HG03342 (cell line): ENCODE measurements around the gene CBR4.
"Not testable (repeated sequence)": the region's sequence is repeated elsewhere in the genome, so short reads cannot be mapped to it uniquely, and the experiment has no call there.

Experiments used
- ATAC-seq: cut with Tn5 transposase; IDR thresholded peaks from one replicate; pipeline ENCODE4 v1.9.1; 2021; ENCODE audit warnings: mild to moderate bottlenecking, moderate library complexity; ENCODE audit not compliant: unreplicated experiment

The CBR4 gene

DNA sequence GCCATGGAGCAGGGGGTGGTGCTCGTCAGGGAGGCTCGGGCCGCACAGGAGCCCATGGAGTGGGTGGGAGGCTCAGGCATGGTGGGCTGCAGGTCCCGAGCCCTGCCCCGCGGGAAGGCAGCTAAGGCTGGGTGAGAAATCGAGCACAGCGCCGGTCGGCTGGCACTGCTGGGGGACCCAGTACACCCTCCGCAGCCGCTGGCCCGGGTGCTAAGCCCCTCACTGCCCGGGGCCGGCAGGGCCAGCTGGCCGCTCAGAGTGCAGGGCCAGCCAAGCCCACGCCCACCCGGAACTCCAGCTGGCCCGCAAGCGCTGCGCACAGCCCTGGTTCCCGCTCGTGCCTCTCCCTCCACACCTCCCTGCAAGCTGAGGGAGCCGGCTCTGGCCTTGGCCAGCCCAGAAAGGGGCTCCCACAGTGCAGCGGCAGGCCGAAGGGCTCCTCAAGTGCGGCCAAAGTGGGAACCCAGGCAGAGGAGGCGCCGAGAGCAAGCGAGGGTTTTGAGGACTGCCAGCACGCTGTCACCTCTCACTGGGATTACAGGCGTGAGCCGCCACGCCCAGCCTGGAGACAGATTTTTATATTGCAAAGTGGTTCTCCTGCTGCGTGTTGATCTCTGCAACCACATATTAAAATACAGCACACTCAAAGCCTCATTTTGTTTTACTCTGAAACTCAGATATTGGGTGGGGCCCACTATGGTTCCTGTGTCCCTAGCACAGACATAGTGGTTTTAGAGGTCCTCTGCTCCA, 26.0 kb upstream of the CBR4 start:
- ATAC-seq, result not testable (repeated sequence)

DNA sequence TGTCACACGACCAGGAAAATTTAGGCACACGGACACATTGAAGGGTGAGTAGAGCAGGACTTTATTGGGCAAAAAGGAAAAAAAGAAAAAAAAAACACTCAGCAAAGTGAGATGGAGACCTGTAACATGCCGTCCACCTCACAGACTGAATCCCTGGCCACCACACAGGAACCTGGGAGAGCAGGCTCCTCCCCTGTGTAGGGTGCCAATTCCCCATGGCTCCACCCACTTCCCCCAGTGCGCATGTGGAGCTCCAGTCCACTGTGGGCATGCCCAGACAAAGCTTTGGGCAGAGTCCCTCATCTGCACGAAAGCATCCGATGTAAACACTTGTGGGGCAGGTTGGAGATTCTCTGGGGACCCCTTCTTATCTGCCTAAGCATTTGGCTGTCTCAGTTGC, 23.6 kb upstream of the CBR4 start:
- no peak for ATAC-seq

DNA sequence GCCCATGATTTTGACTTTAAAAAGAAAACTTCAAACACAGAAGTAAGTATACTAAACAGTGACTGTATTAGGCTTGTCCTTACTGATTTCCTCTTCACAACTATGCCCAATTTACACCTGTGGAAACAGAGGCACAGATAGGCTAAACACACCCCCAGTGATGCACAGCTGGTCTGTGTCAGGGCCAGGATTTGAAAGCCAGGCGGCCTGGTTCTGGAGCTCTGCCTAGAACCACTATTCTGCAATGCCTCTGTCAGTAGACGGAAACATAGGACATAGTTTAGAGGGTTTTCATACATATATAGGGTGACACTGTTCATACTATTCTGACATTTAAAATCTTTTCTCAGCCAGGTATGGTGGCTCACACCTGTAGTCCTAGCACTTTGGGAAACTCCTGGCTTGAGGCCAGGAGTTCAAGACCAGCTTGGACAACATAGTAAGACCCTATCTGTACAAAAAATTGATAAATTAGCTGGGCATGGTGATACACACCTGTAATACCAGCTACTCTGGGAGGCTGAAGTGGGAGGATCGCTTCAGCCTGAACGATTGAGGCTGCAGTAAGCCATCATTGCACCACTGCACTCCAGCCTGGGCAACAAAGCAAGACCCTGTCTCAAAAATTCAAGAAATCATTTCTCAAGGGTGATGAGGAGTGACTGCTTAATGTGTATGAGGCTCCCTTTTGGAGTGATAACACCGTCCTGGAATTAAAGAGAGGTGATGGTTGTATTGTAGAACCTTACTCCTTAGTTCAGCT, 23.0 kb upstream of the CBR4 start:
- ATAC-seq, result no peak

DNA sequence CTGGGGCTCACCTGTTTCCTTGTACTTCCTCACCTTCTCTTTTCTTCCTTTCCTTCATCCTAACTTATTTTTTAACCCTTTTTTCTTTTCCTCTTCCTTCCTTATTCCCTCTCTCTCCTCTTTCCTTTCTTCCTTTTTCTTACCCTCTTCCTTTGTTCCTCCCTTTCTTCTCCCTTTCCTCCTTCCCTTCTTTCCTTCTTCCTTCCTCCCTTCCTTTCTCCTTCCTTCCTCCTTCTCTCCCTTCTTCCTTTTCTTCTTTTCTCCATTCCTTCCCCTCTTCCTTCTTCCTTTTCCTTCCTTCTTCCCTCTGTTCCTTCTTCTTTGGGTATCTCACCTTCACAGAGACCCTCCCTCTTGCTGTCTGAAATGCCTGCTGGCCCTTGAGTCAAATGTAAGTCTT, 22.1 kb upstream of the CBR4 start:
- no peak for ATAC-seq

DNA sequence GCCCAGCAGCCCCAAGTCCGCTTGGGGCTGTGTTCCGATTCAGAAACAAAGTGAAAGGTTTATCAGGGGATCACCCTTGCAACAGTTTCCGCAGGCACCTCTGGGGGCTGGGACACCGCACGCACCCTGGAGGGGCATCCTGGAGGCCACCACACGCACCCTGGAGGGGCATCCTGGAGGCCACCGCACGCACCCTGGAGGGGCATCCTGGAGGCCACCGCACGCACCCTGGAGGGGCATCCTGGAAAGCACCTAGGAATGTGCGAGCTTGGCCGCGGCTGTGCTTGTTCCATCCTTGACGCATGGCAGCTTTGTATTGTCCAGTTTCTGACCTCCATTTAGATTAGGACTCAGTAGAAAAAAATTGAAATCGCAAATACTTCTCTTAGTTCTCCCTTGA, 21.3 kb upstream of the CBR4 start:
- ATAC-seq, result no peak

DNA sequence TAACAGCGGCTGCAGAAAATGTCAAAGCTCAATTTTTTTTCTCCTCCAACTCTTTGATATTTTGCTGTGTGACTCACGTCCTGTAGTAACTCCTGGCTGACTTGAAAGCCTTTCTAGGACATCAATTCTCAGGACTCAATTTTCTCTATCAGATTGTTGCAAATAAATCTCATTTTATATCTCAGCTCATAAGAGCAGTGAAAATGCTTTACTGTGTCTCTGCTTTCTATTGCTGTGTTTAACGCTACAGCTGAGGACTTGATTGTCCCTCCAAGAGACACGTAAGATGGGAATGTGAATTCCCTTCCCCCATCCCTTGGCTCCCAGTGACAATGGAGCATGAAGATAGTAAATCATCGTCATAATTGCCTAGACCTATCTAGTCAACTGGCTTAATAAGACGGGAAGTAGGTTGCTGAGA, 20.5 kb upstream of the CBR4 start:
- no peak for ATAC-seq

DNA sequence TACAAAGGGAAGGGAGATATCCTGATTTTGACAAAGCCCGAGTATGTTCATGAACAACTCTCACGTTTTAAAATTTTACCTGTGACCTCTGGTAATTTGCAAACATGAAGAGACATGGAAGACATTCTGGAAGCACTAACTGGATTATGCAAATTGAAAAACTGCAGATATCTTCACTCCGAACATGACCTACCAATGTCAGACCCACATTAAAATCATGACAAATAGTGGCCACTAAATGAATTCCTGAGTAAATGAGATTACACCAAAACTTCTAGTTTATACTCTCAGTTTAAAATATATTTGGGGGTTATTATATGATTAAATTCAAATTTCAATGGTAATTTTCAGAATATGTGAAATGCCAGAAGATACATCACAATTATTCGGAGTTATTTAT, 19.9 kb upstream of the CBR4 start:
- no peak for ATAC-seq

DNA sequence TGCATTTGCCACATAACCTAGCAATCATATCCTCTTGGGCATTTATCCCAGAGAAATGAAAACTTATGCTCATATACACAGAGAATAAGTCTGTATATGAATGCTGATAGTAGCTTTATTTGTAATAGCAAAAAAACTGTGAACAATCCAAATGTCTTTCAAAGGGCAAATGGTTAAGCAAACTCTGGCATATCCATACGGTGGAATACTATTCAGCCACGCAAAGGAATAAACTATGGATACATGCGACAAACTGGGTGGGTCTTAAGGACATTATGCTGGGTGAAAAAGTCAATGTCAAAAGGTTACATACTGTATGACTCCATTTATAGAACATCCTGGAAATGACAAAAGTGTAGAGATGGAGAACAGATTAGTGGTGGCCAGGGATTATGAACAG, 17.6 kb upstream of the CBR4 start:
- ATAC-seq, result no peak

DNA sequence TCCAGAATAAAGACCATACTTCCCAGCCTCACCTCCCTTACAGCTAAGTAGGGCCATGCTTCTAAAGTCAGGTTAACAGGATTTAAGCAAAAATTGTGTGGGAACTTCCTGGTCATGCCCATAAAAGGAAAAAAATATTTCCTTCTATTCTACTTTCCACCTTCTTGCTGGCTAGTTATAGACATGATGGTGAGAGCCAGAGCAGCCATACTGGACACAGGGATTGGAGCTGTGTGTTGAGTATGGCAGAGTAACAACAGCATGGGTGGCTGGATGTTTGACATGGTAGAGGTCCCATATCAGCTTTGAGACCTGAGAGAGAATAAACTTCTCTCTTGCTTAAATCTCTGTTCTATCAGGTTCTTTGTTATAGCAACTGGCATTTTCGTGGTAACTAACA, 15.1 kb upstream of the CBR4 start:
- no peak for ATAC-seq

DNA sequence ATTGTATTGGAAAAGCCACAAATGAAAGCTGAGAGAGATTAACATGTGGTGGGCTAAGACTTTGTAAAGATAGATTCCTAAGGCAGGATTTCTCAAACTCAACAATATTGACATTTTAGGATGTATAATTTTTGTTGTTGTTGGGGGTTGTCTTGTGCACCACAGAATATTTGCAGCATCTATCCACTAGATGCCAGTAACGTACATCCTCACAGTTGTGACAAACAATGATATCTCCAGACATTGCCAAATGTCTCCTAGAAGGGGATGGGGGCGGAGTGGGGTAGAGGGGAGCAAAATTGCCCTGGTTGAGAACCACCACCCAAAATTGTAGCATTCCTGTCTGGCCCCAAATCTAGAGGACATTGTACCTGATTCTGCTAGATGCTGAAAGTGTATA, 14.7 kb upstream of the CBR4 start:
- ATAC-seq, result peak; percentile 88

DNA sequence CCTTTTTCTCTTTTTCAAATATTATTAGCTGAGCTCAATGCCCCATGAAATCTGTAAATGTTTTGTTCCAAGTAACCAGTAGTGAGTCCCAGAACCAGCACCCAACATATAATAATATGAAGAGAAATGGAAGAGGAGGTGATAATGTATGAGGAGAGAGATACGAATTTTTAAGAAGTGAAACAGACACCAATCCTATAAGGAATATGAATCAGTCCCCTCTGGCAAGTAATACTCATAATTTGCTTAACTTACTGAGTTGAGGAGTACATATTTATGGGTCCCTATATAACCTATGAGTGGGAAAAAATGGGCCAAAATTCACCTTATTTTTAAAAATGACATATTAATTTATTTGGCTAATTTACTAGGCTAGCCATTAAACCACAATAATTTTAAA, 8.4 kb upstream of the CBR4 start:
- no peak for ATAC-seq

DNA sequence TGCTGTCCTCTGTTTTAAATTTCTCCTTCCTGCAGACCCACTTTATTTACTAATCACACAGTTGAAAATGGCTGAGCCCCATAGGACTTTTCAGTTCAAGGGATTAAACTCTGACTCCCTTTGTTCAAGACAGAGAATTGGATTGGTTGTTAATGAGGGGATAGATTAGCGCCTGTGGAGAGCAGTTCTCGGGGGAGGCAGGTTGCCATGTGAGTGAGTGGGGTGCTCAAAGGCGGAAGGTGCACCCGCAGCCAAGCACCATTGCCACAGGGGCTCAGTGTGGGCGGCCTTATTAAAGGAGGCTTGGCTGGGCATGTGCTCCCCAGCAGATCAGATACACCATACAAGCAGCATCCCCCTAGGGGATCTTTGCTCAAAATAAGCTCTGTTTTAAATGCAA, 7.9 kb upstream of the CBR4 start:
- no peak for ATAC-seq

DNA sequence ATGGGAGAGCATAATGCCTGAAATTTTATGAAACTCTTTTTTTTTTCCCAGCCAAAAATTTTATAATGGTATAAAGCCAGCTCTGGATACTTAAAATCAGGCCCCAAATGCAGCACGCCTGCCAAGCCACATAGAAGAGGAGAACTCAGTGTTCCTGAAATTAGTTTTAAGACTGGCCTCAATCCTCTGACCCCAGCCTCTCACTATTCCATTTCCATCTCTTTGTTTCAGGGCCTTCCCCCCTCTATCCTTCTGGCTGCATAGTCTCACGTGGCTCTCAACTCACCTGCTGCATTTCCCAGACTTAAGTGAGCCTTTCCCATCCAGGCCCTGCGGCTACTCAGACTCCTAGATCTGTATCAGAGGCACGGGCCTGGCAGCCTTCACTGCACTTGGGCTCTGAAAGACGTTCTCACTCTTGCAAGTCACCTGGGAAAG, 5.2 kb upstream of the CBR4 start:
- ATAC-seq, result no peak

DNA sequence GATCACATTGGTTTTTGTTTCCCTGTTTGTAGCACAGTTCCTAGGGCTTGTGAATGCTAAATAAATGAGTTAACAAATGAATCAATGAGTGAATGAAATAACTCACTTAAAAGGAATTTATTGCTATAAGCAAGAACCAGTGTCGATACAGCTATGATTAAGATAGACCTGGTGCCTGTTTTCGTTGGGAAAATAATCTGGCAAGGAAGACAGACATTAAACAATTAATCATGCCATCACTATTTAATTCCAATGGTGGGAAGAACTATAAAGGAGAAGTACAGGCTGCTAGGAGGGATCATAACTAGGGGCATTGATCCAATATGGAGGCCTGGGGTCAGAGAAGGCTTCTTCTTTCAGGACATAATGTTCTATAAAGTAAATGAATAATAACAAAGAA, 4.5 kb upstream of the CBR4 start:
- no peak for ATAC-seq

DNA sequence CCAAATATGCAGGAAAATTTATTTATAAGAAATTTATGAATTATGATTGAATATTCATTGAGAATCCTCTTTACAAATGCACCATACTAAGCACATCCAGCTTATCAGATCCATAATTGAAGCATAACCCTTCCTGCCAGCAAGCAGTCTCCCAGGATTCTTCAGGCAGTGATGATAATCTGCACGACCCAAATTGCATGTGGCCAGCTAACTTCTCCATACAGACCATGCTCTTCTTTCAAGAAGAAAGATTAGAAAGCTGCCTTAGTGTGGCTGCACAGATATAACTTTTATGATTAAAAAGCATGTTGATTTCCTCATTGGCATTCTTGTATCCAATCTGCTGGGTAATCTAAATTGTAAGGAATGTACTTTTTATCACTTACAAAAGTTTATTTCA, 3.3 kb upstream of the CBR4 start:
- ATAC-seq, result no peak

DNA sequence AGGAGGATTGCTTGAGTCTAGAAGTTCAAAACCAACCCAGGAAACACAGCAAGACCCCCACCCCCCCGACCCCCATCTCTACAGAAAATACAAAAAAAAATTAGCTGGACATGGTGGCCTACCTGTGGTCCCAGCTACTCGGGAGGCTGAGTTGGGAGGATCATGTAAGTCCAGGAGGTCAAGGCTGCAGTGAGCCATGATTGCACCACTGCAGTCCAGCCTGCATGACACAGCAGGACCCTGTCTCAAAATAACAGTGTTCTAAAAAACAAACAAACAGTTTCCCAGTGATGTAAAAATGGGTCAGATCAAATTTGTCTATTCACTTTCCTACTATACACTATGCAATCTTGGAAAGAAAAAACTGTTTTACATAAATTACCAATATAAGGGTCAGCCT, 2.0 kb upstream of the CBR4 start:
- no peak for ATAC-seq

DNA sequence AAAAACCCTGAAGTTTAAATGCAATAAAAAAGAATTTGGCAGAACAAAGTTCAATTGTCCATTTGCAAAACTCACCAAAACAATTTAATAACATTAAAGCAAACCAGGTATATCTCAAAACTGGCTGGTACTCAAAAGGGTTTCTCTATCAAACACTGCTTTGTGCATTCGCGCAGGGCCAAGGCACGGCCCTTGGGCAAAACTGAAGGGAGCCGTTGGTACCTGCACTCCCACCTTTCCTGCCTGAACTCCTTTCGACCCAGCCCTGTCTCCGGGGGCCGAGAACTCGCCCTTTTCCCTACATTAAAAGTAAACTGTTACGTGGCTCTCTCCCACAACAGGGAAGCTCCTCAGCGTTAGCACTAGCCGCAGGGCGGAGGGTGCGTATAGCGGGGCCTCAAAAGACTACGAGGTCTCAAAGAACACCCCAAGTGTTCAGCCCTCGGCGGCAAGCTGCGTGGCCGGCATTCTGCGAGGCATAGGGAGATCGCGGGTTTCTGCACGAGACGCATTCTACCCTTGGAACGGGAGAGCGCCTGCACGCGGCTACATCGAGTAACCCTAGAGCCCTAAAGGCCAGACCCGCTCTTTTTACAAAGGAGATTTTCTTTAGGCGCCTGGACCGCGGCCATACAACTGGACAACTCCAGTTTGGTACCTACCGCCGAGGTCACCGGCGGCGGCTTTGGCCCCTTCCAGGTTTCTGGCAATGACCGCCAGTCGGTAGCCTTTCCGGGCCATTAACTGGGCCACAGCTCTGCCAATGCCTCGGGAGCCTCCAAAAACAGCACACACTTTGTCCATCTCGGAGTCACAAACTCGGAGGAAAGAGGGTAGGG, 550 bp downstream of the CBR4 start:
- peak; percentile 32 for ATAC-seq

DNA sequence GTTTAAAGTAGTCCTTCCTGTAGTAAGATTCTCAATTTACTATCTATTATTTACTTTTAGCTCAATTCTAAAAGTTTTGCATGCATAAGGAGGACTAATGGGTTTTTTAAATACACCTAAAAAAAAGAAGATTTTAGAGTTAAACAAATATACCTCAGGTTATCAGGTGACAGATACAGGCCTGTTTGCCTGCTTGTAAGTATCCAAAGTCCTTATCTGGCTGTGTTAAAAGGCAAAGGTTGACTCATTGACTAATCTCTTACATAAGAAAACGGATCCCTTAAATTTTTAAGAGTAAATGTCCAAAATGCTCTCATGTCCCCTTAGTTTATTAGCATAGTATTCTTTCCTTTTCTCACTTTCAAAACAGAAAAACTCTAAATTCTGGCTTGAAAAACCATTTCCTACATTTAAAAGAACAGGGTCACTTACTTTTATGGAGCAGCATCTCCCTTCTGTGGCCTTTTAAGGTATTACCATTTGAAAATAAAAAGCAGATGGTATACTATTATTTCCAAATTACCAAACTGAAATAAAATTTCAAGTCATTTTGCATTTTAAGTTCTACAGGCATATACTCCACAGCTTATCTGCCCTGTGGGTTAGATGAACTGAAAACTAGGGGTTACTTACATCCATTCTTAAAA, 4.5 kb downstream of the CBR4 start:
- ATAC-seq, result no peak

DNA sequence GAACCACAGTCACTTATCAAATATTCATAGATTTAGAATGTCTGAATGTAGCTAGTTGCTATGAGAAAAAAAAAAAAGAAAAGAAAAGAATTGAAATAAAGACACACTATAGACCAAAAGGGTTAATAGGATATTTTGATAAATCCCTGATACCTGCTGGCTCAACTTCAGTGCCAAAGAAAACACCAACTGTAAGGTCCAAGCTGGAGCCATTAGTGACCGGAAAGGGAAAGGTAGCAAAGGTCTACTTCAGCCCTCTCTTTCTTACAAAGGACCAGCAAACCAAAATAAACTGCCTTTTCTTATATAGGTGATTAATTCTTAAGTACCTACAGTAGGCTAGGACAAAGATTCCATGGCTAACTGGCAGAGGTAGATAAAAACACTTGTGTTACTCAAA, 9.7 kb downstream of the CBR4 start:
- no peak for ATAC-seq

DNA sequence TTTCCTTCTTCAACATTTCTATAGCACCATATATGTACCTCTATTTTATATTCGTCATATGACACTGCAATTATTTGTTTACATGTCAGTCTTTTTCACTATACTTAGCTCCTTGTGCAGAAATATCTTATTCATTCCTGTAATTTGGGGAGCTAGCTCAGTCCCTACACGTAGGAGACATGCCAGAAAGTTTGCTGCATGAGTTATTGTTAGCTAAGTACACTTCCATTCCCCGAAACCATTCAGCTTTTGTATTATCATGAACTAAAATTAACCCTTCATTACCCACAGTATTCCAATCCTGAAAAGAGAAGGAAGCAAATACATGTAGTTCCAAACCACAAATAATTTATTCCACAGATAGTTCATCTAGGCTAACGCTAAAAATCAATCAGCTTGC, 10.2 kb downstream of the CBR4 start:
- no peak for ATAC-seq

DNA sequence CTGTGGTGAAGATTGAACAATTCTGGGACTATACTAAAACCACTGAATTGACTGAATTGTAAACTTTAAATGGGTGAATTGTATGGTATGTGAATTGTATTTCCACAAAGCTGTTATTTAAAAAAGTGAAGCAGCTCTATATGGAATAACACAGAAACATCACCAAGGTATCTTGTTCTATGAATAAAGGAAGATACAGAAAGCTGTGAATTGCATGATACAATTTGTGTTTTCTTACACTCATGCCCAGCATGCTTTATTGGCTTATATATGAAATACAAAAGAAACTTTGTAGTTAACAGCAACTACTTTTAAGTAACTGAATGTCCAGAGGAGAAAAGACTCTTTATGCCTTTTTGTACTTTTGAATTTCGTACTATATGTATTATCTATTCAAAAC, 11.5 kb downstream of the CBR4 start:
- no peak for ATAC-seq
